Colonic mucosa (tissue), 4 donors: Measurements from ENCODE around the gene HBS1L. TPM values are rescaled to one million over a fixed set of nuclear protein-coding genes. Genes with fewer than 3 reads are reported as not detected.

ENCODE experiments used
- DNase-seq: peaks from one replicate; pipeline ENCODE4 v3.0.0-alpha.2; 2020
- H3K27ac ChIP-seq: fragments of 200-600 bp; one replicate; pipeline ENCODE4 v1.8.0; 2021
- H3K27me3 ChIP-seq: fragments of 200-600 bp; one replicate; pipeline ENCODE4 v1.8.0; 2021
- H3K36me3 ChIP-seq: fragments of 200-600 bp; one replicate; pipeline ENCODE4 v1.8.0; 2021
- H3K4me1 ChIP-seq: fragments of 200-600 bp; one replicate; pipeline ENCODE4 v1.8.0; 2021; ENCODE audit warnings: mild to moderate bottlenecking
- H3K4me3 ChIP-seq: fragments of 200-600 bp; one replicate; pipeline ENCODE4 v1.8.0; 2021
- H3K9ac ChIP-seq, 2 donors: one replicate each; pipeline ENCODE4 v1.7.0; 2013; ENCODE audit warnings: control low read depth in 2 of 2, low read depth in 2 of 2, low read length in 2 of 2
- H3K9me3 ChIP-seq: fragments of 200-600 bp; one replicate; pipeline ENCODE4 v1.8.0; 2021
- intact Hi-C: fragments of 100-400 bp; cut with DNase I; formaldehyde crosslinking; loops from one replicate; pipeline ENCODE4 v1.14.1; 2022
- total RNA-seq, 2 donors: library from RNA; stranded (reverse); fragmentation: NEBNext Ultra II Directional in 1 of 2; extraction: Animal tissue kit (Norgen Biotek cat#: 25700) in 1 of 2; gene quantifications; one replicate each; pipeline ENCODE4 v1.2.1, GENCODE V29; 2021
- TF ChIP-seq, protein P1 (sequence below): fragments of 200-600 bp; IDR thresholded peaks from one replicate; pipeline ENCODE4 v1.8.0; 2022; ENCODE audit warnings: antibody characterized with exemption, mild to moderate bottlenecking
- donor health status: healthy.
- donor health status: DM: no; HTN: no; CAD: no.
- donor health status: DM: no; HTN: no; CAD: no.

The HBS1L gene
- total RNA-seq, 2 donors from 2014 or later: 58.1 to 59.7 TPM

- Histone ChIP-seq H3K27ac (no peak overlapping the region), H3K9ac (no peak overlapping the region)
- intact Hi-C loops: no loop called here
Observed at GRCh38 chr6:135085700-135086413, 31.2 kb upstream of the HBS1L start.

GRCh38 chr6:135084916-135085269 lies 30.3 kb upstream of the HBS1L start:
- Histone ChIP-seq H3K4me3 (no peak overlapping the region), H3K4me1 (no peaks in the 10 kb centered on the region), H3K27ac (no peak overlapping the region), H3K36me3 (no peaks in the 10 kb centered on the region), H3K27me3 (no peaks in the 10 kb centered on the region), H3K9me3 (no peaks in the 10 kb centered on the region), H3K9ac (no peak overlapping the region)
- intact Hi-C loops: no loop called here
- no peak for DNase-seq
- TF ChIP-seq, protein P1, sequence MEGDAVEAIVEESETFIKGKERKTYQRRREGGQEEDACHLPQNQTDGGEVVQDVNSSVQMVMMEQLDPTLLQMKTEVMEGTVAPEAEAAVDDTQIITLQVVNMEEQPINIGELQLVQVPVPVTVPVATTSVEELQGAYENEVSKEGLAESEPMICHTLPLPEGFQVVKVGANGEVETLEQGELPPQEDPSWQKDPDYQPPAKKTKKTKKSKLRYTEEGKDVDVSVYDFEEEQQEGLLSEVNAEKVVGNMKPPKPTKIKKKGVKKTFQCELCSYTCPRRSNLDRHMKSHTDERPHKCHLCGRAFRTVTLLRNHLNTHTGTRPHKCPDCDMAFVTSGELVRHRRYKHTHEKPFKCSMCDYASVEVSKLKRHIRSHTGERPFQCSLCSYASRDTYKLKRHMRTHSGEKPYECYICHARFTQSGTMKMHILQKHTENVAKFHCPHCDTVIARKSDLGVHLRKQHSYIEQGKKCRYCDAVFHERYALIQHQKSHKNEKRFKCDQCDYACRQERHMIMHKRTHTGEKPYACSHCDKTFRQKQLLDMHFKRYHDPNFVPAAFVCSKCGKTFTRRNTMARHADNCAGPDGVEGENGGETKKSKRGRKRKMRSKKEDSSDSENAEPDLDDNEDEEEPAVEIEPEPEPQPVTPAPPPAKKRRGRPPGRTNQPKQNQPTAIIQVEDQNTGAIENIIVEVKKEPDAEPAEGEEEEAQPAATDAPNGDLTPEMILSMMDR: no peak

More at GRCh38 chr6:135085700-135086413, 31.2 kb upstream of the HBS1L start:
- TF ChIP-seq, protein P1: no peak
- Histone ChIP-seq H3K9me3 (no peaks in the 10 kb centered on the region), H3K27me3 (no peaks in the 10 kb centered on the region), H3K4me1 (no peaks in the 10 kb centered on the region), H3K36me3 (no peaks in the 10 kb centered on the region), H3K4me3 (no peak overlapping the region)
- DNase-seq: no peak

DNA sequence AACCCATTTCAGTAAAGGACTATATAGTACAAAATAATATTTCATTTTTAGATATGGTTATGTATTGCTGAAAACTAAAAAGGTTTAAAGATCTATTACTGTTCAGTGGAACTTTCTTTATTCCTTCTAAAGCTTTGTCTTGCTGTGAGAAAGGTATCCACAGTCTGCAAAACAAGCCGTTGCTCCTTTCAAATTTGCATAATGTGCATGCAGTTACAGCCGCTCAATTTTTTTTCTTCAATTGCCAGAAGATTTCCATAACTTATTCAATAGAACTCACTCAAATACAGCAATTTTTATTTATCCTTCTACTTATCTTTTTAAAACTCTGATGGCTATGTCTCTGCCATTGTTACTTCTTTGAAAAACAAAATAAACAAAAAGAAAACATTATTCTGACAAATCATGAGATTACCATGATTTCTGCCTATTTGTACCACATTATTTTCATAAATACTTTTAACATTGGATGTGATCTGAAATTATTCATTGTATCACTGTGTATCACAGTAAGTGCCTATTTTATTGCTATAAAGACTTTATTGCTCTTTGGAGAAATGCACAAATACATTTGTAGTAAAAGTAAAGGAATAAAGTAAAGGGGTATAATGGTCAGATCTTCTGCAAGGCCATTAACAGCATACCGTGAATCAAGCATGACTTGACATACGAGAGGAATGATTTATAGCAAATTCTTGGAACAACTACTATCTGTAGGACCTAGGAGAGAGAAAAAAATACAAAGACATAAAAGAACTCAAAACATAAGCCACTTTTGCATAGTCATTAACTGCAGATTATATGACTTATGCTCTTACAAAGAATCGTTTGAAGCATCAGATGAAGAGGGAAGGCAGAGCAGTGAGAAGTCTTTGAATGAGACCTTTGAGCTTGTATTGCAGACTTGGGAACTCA lies 29.6 kb upstream of the HBS1L start:
- DNase-seq: no peak
- Histone ChIP-seq H3K27me3 (no peaks in the 10 kb centered on the region), H3K4me1 (no peaks in the 10 kb centered on the region), H3K27ac (no peak overlapping the region), H3K4me3 (no peak overlapping the region), H3K9me3 (no peaks in the 10 kb centered on the region), H3K36me3 (no peaks in the 10 kb centered on the region), H3K9ac (no peak overlapping the region)
- intact Hi-C loops: no loop called here
- TF ChIP-seq, protein P1: no peak

- H3K4me1 ChIP-seq: no peaks in the 10 kb centered on the region
- no peaks in the 10 kb centered on the region for H3K9me3 ChIP-seq
- DNase-seq: no peak
- no peaks in the 10 kb centered on the region for H3K36me3 ChIP-seq
- no peaks in the 10 kb centered on the region for H3K27me3 ChIP-seq
- intact Hi-C loops: no loop called here
- TF ChIP-seq, protein P1: no peak
- H3K27ac ChIP-seq: no peak overlapping the region
- no peak overlapping the region for H3K4me3 ChIP-seq
- no peak overlapping the region for H3K9ac ChIP-seq
Observed at GRCh38 chr6:135081966-135082365, 27.3 kb upstream of the HBS1L start.

- TF ChIP-seq, protein P1: no peak
- intact Hi-C loops: no loop called here
Observed at GRCh38 chr6:135075018-135075417, 20.4 kb upstream of the HBS1L start.

More at GRCh38 chr6:135075018-135075417, 20.4 kb upstream of the HBS1L start:
- no peak overlapping the region for H3K4me3 ChIP-seq
- H3K9me3 ChIP-seq: no peaks in the 10 kb centered on the region
- DNase-seq: no peak
- no peak overlapping the region for H3K27ac ChIP-seq
- no peaks in the 10 kb centered on the region for H3K4me1 ChIP-seq
- H3K27me3 ChIP-seq: no peaks in the 10 kb centered on the region
- no peaks in the 10 kb centered on the region for H3K36me3 ChIP-seq
- no peak overlapping the region for H3K9ac ChIP-seq
